AG10803 (cell line): Measurements from ENCODE around the gene SIMC1.
"Not testable (repeated sequence)": the region's sequence is repeated elsewhere in the genome, so short reads cannot be mapped to it uniquely, and the experiment has no call there.

Experiments used
- DNase-seq: peaks from one replicate; pipeline ENCODE4 v3.0.0; 2010; ENCODE audit warnings: low read depth
- H3K4me3 ChIP-seq: 2 replicates; pipeline ENCODE4 v1.5.1; 2011; ENCODE audit warnings: mild to moderate bottlenecking, low read length, control low read depth
- TF ChIP-seq, protein P1 (sequence below): conservative IDR thresholded peaks from 2 replicates; pipeline ENCODE4 v1.5.1; 2011; ENCODE audit warnings: mild to moderate bottlenecking, low read length, control low read depth, inconsistent platforms

SIMC1 gene

DNA sequence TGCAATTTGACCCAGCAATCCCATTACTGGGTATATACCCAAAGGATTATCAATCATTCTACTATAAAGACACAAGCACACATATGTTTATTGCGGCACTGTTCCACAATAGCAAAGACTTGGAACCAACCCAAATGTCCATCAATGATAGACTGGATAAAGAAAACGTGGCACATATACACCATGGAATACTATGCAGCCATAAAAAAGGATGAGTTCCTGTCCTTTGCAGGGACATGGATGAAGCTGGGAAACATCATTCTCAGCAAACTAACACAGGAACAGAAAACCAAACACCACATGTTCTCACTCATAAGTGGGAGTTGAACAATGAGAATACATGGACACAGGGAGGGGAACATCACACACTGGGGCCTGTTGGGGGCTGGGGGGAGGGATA lies 39.9 kb upstream of the SIMC1 start:
- not testable (repeated sequence) for H3K4me3 ChIP-seq

DNA sequence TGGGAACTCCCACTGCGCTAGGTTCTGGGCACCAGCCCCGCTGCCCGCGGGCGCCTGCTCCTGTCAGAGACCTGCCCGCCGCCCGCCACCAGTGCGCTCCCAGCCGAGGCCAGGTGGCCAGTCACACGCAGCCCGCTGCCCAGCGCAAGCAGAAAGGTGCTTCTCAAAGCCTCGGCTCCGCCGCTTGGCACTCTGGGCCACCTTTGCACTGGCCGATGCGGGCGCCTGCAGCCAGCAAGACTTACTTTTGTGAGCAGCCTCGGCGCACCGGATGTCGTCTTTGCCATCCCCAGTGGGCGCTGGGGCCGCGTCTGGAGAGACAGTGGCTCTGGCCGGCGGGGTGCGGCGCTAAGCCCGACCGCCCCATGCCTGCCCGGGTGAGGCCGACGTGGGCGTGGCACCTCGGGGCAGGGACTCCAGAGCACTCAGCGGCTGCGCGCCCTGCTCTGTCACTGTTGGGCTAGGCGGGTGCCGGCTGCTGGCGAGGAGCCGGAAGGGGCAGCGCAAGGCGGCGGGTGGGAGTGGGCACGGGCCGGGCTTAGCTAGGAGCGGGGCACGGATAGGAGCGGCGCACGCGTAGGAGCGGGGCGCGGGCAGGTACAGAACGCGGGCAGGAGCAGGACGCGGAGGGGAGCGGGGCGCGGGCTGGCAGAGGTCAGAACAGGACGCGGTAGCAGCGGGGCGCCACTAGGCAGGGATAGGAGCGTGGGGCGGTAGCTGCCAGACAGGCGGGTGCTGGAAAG lies 39.1 kb upstream of the SIMC1 start:
- not testable (repeated sequence) for DNase-seq
- H3K4me3 ChIP-seq = peak overlapping the region; percentile 30

More for the DNA sequence above, 39.9 kb upstream of the SIMC1 start:
- DNase-seq = not testable (repeated sequence)

- H3K4me3 ChIP-seq, DNase-seq: not testable (repeated sequence)
Observed at GRCh38 chr5:176199803-176200399, 38.3 kb upstream of the SIMC1 start.

GRCh38 chr5:176201811-176202210 lies 36.4 kb upstream of the SIMC1 start:
- TF ChIP-seq, protein P1, sequence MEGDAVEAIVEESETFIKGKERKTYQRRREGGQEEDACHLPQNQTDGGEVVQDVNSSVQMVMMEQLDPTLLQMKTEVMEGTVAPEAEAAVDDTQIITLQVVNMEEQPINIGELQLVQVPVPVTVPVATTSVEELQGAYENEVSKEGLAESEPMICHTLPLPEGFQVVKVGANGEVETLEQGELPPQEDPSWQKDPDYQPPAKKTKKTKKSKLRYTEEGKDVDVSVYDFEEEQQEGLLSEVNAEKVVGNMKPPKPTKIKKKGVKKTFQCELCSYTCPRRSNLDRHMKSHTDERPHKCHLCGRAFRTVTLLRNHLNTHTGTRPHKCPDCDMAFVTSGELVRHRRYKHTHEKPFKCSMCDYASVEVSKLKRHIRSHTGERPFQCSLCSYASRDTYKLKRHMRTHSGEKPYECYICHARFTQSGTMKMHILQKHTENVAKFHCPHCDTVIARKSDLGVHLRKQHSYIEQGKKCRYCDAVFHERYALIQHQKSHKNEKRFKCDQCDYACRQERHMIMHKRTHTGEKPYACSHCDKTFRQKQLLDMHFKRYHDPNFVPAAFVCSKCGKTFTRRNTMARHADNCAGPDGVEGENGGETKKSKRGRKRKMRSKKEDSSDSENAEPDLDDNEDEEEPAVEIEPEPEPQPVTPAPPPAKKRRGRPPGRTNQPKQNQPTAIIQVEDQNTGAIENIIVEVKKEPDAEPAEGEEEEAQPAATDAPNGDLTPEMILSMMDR = no peak
- H3K4me3 ChIP-seq = no peak overlapping the region
- DNase-seq = no peak

DNA sequence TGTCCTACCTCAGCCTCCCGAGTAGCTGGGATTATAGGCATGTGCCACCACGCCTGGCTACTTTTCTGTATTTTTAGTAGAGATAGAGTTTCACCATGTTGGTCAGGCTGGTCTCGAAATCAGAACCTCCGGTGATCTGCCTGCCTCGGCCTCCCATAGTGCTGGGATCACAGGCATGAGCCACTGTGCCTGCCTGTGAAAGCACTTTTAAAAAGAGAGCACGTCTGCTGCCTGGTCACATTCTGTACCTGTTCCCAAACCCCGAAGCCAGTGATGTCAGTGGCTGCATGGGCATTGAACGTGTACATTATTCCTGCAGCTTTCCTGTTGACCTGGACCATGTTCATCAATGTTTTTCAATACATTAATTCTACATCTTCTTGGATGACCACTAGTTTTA lies 35.1 kb upstream of the SIMC1 start:
- H3K4me3 ChIP-seq = no peak overlapping the region
- DNase-seq = no peak
- TF ChIP-seq, protein P1 = no peak

DNA sequence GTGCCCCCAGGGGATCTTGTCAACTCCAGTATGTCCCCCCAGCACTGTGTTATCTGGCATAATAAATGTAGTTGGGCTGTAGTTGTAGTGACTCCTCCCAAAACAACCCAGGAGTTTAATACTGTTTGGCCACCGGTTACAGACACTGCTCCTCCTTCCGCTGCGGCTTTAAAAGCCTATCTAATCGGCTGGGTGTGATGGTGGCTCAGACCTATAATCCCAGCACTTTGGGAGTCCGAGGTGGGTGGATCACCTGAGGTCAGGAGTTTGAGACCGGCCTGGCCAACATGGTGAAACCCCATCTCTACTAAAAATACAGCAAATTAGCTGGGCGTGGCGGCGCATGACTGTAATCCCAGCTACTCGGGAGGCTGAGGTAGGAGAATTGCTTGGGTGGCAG lies 34.7 kb upstream of the SIMC1 start:
- H3K4me3 ChIP-seq, DNase-seq: not testable (repeated sequence)

GRCh38 chr5:176214466-176215021 lies 23.7 kb upstream of the SIMC1 start:
- DNase-seq, H3K4me3 ChIP-seq: not testable (repeated sequence)

DNA sequence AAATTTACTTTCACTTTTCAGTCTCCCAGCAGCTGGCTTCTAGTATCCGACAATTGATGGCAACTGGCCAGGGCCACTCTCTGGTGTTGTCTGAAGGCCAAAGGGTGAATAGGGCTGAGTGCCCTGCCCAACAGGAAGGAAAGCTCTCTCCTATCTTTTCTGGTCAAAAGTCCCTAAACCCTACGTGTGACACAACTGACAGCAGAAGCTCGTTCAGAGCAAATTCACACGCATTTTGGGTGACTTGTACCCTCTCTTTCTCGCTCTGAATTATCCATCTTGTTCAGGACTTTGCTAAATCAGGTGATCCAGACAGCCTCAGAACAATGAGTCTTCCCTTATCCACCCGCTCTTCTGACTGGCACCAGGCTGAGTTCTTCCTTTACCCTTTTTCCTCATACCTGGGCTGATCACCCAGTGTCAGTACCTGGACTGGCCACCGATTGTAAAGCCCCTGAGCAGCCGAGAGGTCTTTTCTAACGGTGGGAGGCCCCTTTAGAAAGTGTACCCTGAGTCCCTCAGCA lies 21.8 kb upstream of the SIMC1 start:
- H3K4me3 ChIP-seq, DNase-seq: not testable (repeated sequence)

- DNase-seq, H3K4me3 ChIP-seq: not testable (repeated sequence)
Observed at GRCh38 chr5:176217188-176217729, 21.0 kb upstream of the SIMC1 start.

GRCh38 chr5:176217764-176218163 lies 20.5 kb upstream of the SIMC1 start:
- H3K4me3 ChIP-seq, DNase-seq: not testable (repeated sequence)

- not testable (repeated sequence) for H3K4me3 ChIP-seq, DNase-seq
Observed at GRCh38 chr5:176222006-176222405, 16.2 kb upstream of the SIMC1 start.

GRCh38 chr5:176228358-176228757 lies 9.9 kb upstream of the SIMC1 start:
- not testable (repeated sequence) for H3K4me3 ChIP-seq, DNase-seq

DNA sequence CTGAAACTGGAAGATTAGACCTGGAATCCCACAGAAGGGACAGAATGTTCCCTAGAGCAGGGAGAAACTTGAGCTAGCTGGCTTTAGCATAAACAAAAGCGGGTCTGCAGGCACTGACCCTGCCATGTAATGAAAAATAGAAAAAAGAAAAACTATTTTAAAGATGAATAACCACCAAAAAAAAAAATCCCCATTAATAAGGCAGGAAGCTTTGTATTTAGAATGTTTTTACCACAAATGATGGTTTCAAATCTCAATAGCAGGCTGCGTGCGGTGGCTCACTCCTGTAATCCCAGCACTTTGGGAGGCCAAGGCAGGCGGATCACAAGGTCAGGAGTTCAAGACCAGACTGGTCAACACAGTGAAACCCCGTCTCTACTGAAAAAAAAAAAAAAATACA lies 5.0 kb upstream of the SIMC1 start:
- not testable (repeated sequence) for H3K4me3 ChIP-seq, DNase-seq
